HG03095 (cell line): ENCODE data around the gene STAC3.

ENCODE experiments used
- ATAC-seq: cut with Tn5 transposase; IDR thresholded peaks from one replicate; pipeline ENCODE4 v1.9.1; 2021; ENCODE audit warnings: moderate library complexity; ENCODE audit not compliant: unreplicated experiment

STAC3 gene

GRCh38 chr12:57195611-57196371 lies 55.2 kb downstream of the STAC3 start:
- no peak for ATAC-seq

GRCh38 chr12:57195186-57195585 lies 55.8 kb downstream of the STAC3 start:
- ATAC-seq: no peak

- ATAC-seq: no peak
Measured at GRCh38 chr12:57194253-57194652, 56.7 kb downstream of the STAC3 start.

- ATAC-seq: no peak
Measured at GRCh38 chr12:57193706-57194245, 57.2 kb downstream of the STAC3 start.
